ENCODE results near the gene USP28. TPM values are rescaled to one million over a fixed set of nuclear protein-coding genes. Genes with fewer than 3 reads are reported as not detected.

Gene USP28
- total and polyA plus RNA-seq, 2 of the 8 experiments (the other 6 are each of a cell fraction or from before 2014, with no cell fraction given) = 82.6 to 119 TPM

DNA sequence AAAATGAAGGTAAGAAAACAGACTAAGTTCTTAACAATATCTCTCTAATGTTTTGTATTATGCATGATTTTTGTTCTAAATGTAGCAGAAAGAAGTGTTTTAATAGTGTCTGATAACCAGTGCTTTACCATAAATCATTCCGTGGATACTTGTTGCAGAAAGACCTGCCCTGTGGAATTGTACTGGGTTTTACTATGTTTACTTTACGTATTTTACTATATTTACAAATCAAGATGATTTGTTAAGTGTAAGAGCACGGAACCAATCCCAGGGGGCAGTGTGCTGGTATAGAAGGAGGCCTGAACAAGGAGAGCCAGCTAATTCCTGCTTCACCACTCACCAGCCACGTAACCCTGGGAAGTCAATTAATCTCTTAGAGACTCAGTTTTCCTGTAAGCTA lies 30.7 kb upstream of the USP28 start:
- Histone ChIP-seq H3K27me3 (replicated peaks in 1 of 4; ENCODE audit: control insufficient read depth in 3 of 4, extremely low read depth in 1 of 4, insufficient read depth in 3 of 4, low read length in 3 of 4) (no peaks in the 10 kb centered on the region), H3K56ac (replicated peaks; ENCODE audit: insufficient read length, low read depth, low read length) (no peak overlapping the region), H2BK20ac (ENCODE audit: low read length) (no peak overlapping the region), H3K79me2 (ENCODE audit: control insufficient read depth in 1 of 2, insufficient read depth in 2 of 2, low read length in 2 of 2) (no peaks in the 10 kb centered on the region), H3K36me3 (ENCODE audit: control insufficient read depth in 2 of 4, insufficient read depth in 4 of 4, low read length in 3 of 4) (no peaks in the 10 kb centered on the region), H3K79me1 (ENCODE audit: low read depth, low read length) (no peaks in the 10 kb centered on the region), H3K23ac (ENCODE audit: insufficient read length) (no peak overlapping the region), H3K14ac (ENCODE audit: insufficient read length) (no peak overlapping the region), H2AFZ (ENCODE audit: low read length) (no peak overlapping the region), H4K20me1 (replicated peaks in 1 of 2; ENCODE audit: control insufficient read depth in 1 of 2, insufficient read depth in 2 of 2, low read length in 2 of 2) (no peaks in the 10 kb centered on the region), H4K8ac (ENCODE audit: extremely low read depth, insufficient read depth, low read length) (no peak overlapping the region), H2AK5ac (ENCODE audit: low read depth, low read length) (no peak overlapping the region), H3K4me2 (ENCODE audit: insufficient read depth in 1 of 2, low read depth in 2 of 2, low read length in 2 of 2) (no peak overlapping the region), H3K4me3 (ENCODE audit: extremely low read depth in 1 of 4, insufficient read depth in 2 of 4, low read depth in 3 of 4, low read length in 4 of 4) (no peak overlapping the region), H2BK12ac (ENCODE audit: low read depth, low read length) (no peak overlapping the region), H3K18ac (ENCODE audit: extremely low read depth, low read length) (no peak overlapping the region), H3K9me3 (ENCODE audit: insufficient read depth in 2 of 2, low read depth in 1 of 2, low read length in 1 of 2) (no peaks in the 10 kb centered on the region), H2BK15ac (ENCODE audit: low read length) (no peak overlapping the region), H3K23me2 (ENCODE audit: low read depth, low read length) (no peaks in the 10 kb centered on the region), H4K5ac (ENCODE audit: insufficient read length, low read depth, low read length) (no peak overlapping the region), H3K9ac (replicated peaks in 1 of 4; ENCODE audit: extremely low read depth in 1 of 4, low read depth in 3 of 4, low read length in 3 of 4) (no peak overlapping the region), H2BK120ac (replicated peaks; ENCODE audit: low read depth, low read length) (no peak overlapping the region), H3K4me1 (replicated peaks in 1 of 4; ENCODE audit: control insufficient read depth in 3 of 4, insufficient read depth in 4 of 4, low read length in 3 of 4) (peaks cover 0 to 9% (median 3%) of the 10 kb centered on the region in 4 experiments; a peak in 1 of 7 replicates), H4K91ac (replicated peaks; ENCODE audit: insufficient read length, low read length) (no peak overlapping the region), H3K27ac (ENCODE audit: low read depth, low read length) (no peak overlapping the region), H3K4ac (replicated peaks; ENCODE audit: insufficient read length, low read depth, low read length) (no peak overlapping the region), H2BK5ac (ENCODE audit: low read depth, low read length) (no peak overlapping the region)
- peak; percentile 76 for FAIRE-seq
- CTCF ChIA-PET (ENCODE audit: partially characterized antibody) = interaction anchor here (0.6 to 8.0 kb wide), 30 partner anchors 9 to 1626 kb away, joined by 3 to 112 read pairs (median 4); partner anchors contain the start of gene HTR3A
- TF ChIP-seq BACH1 (IDR thresholded peaks at IDR 0.05; ENCODE audit: low read length) = no peak
- TF ChIP-seq RAD21 (IDR thresholded peaks at IDR 0.05 in 1 of 2, conservative IDR thresholded peaks at IDR 0.05 in 1 of 2; ENCODE audit: low read depth in 2 of 2, low read length in 2 of 2) = peak; percentile 44 to 62
- TF ChIP-seq CTCF (IDR thresholded peaks at IDR 0.05; ENCODE audit: control extremely low read depth in 1 of 3, insufficient read depth in 1 of 3, low read depth in 1 of 3, low read length in 3 of 3) = peak; percentile 40 to 60 (median 51)
- no peak for DNase-seq (ENCODE audit: low read depth in 1 of 2, low spot score in 2 of 2)
- WGBS, 2 experiments (ENCODE audit: extremely low coverage in 1 of 2, insufficient coverage in 1 of 2, insufficient read length in 1 of 2, insufficient replicate concordance in 2 of 2, low coverage in 1 of 2, low lambda C conversion rate in 2 of 2, missing lambda C conversion rate in 1 of 2) = 65% methylated on average over 4 of the region's 4 CpGs; no CpG with 5 or more reads in 1 of the 2 experiments
- POLR2A ChIA-PET (ENCODE audit: partially characterized antibody) = interaction anchor here (1.1 kb wide), 1 partner anchor 32 kb away, joined by 3 read pairs; no protein-coding TSS in a partner anchor

Measured in H1 (cell line).